ENCODE data around the gene SPTB. TPM values are rescaled to one million over a fixed set of nuclear protein-coding genes. Genes with fewer than 3 reads are reported as not detected.

The SPTB gene
- total RNA-seq, 1 experiment from 2014 or later = 0.13 TPM

DNA sequence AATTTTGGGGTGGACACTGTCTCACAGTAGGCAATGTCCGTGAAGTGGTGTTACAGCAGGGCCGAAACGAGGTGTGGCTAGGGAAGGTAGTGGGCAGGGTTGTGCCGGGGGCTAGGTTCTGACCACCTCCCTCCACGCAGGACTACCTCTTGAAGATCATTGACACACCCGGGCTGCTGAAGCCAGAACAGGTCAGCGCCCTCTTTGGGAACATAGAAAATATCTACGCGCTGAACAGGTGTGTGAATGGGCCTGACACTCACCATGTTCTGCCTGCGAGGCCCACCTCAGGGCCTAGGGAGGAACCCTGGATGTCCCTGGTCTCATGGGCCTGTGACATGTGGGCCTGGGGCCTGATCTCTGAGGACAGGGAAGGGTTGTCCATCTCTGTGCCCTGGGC is 150.9 kb downstream of the SPTB start:
- H3K9me3 ChIP-seq (ENCODE audit: control insufficient read depth, insufficient read depth, low read depth, low read length) = no peaks in the 10 kb centered on the region
- in situ Hi-C loops (cut with HindIII; ENCODE audit: low pct_unique_long_range_greater_than_20kb, low sequenced_read_pairs) (no loop called here), intact Hi-C loops (cut with micrococcal nuclease; ENCODE audit: unreplicated experiment) (no loop called here)
- TF ChIP-seq, protein P1, sequence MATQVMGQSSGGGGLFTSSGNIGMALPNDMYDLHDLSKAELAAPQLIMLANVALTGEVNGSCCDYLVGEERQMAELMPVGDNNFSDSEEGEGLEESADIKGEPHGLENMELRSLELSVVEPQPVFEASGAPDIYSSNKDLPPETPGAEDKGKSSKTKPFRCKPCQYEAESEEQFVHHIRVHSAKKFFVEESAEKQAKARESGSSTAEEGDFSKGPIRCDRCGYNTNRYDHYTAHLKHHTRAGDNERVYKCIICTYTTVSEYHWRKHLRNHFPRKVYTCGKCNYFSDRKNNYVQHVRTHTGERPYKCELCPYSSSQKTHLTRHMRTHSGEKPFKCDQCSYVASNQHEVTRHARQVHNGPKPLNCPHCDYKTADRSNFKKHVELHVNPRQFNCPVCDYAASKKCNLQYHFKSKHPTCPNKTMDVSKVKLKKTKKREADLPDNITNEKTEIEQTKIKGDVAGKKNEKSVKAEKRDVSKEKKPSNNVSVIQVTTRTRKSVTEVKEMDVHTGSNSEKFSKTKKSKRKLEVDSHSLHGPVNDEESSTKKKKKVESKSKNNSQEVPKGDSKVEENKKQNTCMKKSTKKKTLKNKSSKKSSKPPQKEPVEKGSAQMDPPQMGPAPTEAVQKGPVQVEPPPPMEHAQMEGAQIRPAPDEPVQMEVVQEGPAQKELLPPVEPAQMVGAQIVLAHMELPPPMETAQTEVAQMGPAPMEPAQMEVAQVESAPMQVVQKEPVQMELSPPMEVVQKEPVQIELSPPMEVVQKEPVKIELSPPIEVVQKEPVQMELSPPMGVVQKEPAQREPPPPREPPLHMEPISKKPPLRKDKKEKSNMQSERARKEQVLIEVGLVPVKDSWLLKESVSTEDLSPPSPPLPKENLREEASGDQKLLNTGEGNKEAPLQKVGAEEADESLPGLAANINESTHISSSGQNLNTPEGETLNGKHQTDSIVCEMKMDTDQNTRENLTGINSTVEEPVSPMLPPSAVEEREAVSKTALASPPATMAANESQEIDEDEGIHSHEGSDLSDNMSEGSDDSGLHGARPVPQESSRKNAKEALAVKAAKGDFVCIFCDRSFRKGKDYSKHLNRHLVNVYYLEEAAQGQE (IDR thresholded peaks at IDR 0.05; ENCODE audit: insufficient read depth in 1 of 2, low read depth in 2 of 2, low read length in 1 of 2) = no peak
- no peak for TF ChIP-seq TCF7L2 (IDR thresholded peaks at IDR 0.05; ENCODE audit: low read depth, low read length)
- no peak for TF ChIP-seq POLR2AphosphoS5 (IDR thresholded peaks at IDR 0.05; ENCODE audit: low read depth, low read length)
- no peak for TF ChIP-seq SIN3A (IDR thresholded peaks at IDR 0.05; ENCODE audit: borderline replicate concordance, insufficient read depth, low read depth, low read length)
- TF ChIP-seq, protein P2, sequence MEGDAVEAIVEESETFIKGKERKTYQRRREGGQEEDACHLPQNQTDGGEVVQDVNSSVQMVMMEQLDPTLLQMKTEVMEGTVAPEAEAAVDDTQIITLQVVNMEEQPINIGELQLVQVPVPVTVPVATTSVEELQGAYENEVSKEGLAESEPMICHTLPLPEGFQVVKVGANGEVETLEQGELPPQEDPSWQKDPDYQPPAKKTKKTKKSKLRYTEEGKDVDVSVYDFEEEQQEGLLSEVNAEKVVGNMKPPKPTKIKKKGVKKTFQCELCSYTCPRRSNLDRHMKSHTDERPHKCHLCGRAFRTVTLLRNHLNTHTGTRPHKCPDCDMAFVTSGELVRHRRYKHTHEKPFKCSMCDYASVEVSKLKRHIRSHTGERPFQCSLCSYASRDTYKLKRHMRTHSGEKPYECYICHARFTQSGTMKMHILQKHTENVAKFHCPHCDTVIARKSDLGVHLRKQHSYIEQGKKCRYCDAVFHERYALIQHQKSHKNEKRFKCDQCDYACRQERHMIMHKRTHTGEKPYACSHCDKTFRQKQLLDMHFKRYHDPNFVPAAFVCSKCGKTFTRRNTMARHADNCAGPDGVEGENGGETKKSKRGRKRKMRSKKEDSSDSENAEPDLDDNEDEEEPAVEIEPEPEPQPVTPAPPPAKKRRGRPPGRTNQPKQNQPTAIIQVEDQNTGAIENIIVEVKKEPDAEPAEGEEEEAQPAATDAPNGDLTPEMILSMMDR (IDR thresholded peaks at IDR 0.05) = no peak
- no peak overlapping the region for H3K27ac ChIP-seq (ENCODE audit: low read length)
- no peaks in the 10 kb centered on the region for H3K36me3 ChIP-seq (ENCODE audit: control insufficient read depth, insufficient read depth, low read length)
- no peak for ATAC-seq
- CTCF ChIA-PET = no interaction called here
- H3K4me1 ChIP-seq (ENCODE audit: control insufficient read depth, insufficient read depth, low read length) = peaks cover 12% of the 10 kb centered on the region; the same call in 1 of the 2 replicates
- H3K4me3 ChIP-seq (ENCODE audit: low read depth in 2 of 2, low read length in 2 of 2) = no peak overlapping the region
- POLR2A ChIA-PET = no interaction called here
- no peak for DNase-seq (ENCODE audit: low read depth, low spot score)
- BruUV-seq (replicated peaks) = no TSS peak
- H3K27me3 ChIP-seq (ENCODE audit: control insufficient read depth, insufficient read depth, low read length) = no peaks in the 10 kb centered on the region

DNA sequence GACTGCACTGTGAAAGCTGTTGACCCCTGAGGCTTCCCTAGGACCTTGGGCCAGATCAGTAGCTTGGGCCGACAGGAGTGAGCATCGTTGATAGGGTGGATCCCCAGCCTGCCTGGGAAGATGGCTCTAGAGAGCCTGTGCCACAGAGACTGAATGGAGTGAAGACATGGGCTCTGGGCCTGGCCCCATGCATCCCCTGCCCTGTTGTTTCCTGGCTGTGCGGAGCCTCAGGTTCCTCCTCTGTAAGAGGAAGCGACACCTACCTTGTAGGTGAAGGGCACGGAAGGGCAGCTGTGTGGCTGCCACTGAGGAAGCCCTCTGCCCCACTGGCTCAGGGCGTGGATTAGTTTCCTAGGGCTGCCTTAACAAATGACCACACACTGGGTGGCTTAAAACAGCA is 151.6 kb downstream of the SPTB start:
- no TSS peak for BruUV-seq (replicated peaks)
- peaks cover 12% of the 10 kb centered on the region; the same call in 1 of the 2 replicates for H3K4me1 ChIP-seq (ENCODE audit: control insufficient read depth, insufficient read depth, low read length)
- in situ Hi-C loops (cut with HindIII; ENCODE audit: low pct_unique_long_range_greater_than_20kb, low sequenced_read_pairs) = no loop called here
- CTCF ChIA-PET = no interaction called here
- no peaks in the 10 kb centered on the region for H3K36me3 ChIP-seq (ENCODE audit: control insufficient read depth, insufficient read depth, low read length)
- no peaks in the 10 kb centered on the region for H3K27me3 ChIP-seq (ENCODE audit: control insufficient read depth, insufficient read depth, low read length)
- no peak for TF ChIP-seq TCF7L2 (IDR thresholded peaks at IDR 0.05; ENCODE audit: low read depth, low read length)
- TF ChIP-seq, protein P2 (IDR thresholded peaks at IDR 0.05) = no peak
- TF ChIP-seq, protein P1 (IDR thresholded peaks at IDR 0.05; ENCODE audit: insufficient read depth in 1 of 2, low read depth in 2 of 2, low read length in 1 of 2) = no peak
- TF ChIP-seq SIN3A (IDR thresholded peaks at IDR 0.05; ENCODE audit: borderline replicate concordance, insufficient read depth, low read depth, low read length) = no peak
- no peak for TF ChIP-seq POLR2AphosphoS5 (IDR thresholded peaks at IDR 0.05; ENCODE audit: low read depth, low read length)
- POLR2A ChIA-PET = no interaction called here
- H3K27ac ChIP-seq (ENCODE audit: low read length) = no peak overlapping the region
- ATAC-seq (no peak), DNase-seq (ENCODE audit: low read depth, low spot score) (no peak)
- no peak overlapping the region for H3K4me3 ChIP-seq (ENCODE audit: low read depth in 2 of 2, low read length in 2 of 2)
- no peaks in the 10 kb centered on the region for H3K9me3 ChIP-seq (ENCODE audit: control insufficient read depth, insufficient read depth, low read depth, low read length)
- intact Hi-C loops (cut with micrococcal nuclease; ENCODE audit: unreplicated experiment) = no loop called here
